Measurements from ENCODE around the gene LDOC1. TPM values are rescaled to one million over a fixed set of nuclear protein-coding genes. Genes with fewer than 3 reads are reported as not detected.

Gene LDOC1
- total RNA-seq, 4 donors from 2014 or later = 1.4 to 37.0 (median 1.6) TPM; not detected in 1

GRCh38 chrX:141142946-141143345 is 34.0 kb downstream of the LDOC1 start:
- no peak overlapping the region for H3K4me3 ChIP-seq
- in situ Hi-C loops (cut with MboI; ENCODE audit: low pct_ligation_motif_present in 1 of 4, low pct_unique_long_range_greater_than_20kb in 1 of 4, low sequenced_read_pairs in 3 of 4) (no loop called here), intact Hi-C loops (cut with DNase I; ENCODE audit: low total_unique reads) (no loop called here)
- H3K36me3 ChIP-seq = no peaks in the 10 kb centered on the region
- H3K9me3 ChIP-seq = no peaks in the 10 kb centered on the region
- H3K27ac ChIP-seq = no peak overlapping the region
- no peaks in the 10 kb centered on the region for H3K27me3 ChIP-seq
- WGBS, 2 donors (ENCODE audit: low coverage in 1 of 2) = 52 to 79% methylated on average over 2 to 3 of the region's 3 CpGs
- TF ChIP-seq POLR2AphosphoS5 (IDR thresholded peaks at IDR 0.05) (no peak), CTCF (IDR thresholded peaks at IDR 0.05) (no peak), POLR2A (IDR thresholded peaks at IDR 0.05) (no peak), EP300 (IDR thresholded peaks at IDR 0.05; ENCODE audit: low read depth) (no peak)
- no peaks in the 10 kb centered on the region for H3K4me1 ChIP-seq
- no peak for DNase-seq

- intact Hi-C loops (cut with DNase I; ENCODE audit: low total_unique reads) (no loop called here), in situ Hi-C loops (cut with MboI; ENCODE audit: low pct_ligation_motif_present in 1 of 4, low pct_unique_long_range_greater_than_20kb in 1 of 4, low sequenced_read_pairs in 3 of 4) (no loop called here)
- DNase-seq = no peak
- H3K4me3 ChIP-seq = no peak overlapping the region
- 85 to 94% methylated on average over 3 to 8 of the region's 8 CpGs for WGBS, 2 donors (ENCODE audit: low coverage in 1 of 2)
- H3K27ac ChIP-seq = no peak overlapping the region
- no peaks in the 10 kb centered on the region for H3K27me3 ChIP-seq
- no peaks in the 10 kb centered on the region for H3K36me3 ChIP-seq
- TF ChIP-seq CTCF (IDR thresholded peaks at IDR 0.05) = no peak
- TF ChIP-seq POLR2AphosphoS5 (IDR thresholded peaks at IDR 0.05) = no peak
- TF ChIP-seq POLR2A (IDR thresholded peaks at IDR 0.05) = no peak
- no peak for TF ChIP-seq EP300 (IDR thresholded peaks at IDR 0.05; ENCODE audit: low read depth)
- H3K9me3 ChIP-seq = no peaks in the 10 kb centered on the region
- H3K4me1 ChIP-seq = no peaks in the 10 kb centered on the region
Measured at GRCh38 chrX:141133272-141133671, 43.7 kb downstream of the LDOC1 start.

- intact Hi-C loops (cut with DNase I; ENCODE audit: low total_unique reads) = no loop called here
Measured at GRCh38 chrX:141127146-141127545, 49.8 kb downstream of the LDOC1 start.

More at GRCh38 chrX:141127146-141127545, 49.8 kb downstream of the LDOC1 start:
- Histone ChIP-seq H3K9me3 (no peaks in the 10 kb centered on the region), H3K4me1 (no peaks in the 10 kb centered on the region), H3K4me3 (no peak overlapping the region), H3K27me3 (no peaks in the 10 kb centered on the region), H3K27ac (no peak overlapping the region), H3K36me3 (no peaks in the 10 kb centered on the region)
- DNase-seq = no peak
- in situ Hi-C loops (cut with MboI; ENCODE audit: low pct_ligation_motif_present in 1 of 4, low pct_unique_long_range_greater_than_20kb in 1 of 4, low sequenced_read_pairs in 3 of 4) = no loop called here
- TF ChIP-seq POLR2AphosphoS5 (IDR thresholded peaks at IDR 0.05) = no peak
- no peak for TF ChIP-seq POLR2A (IDR thresholded peaks at IDR 0.05)
- no peak for TF ChIP-seq EP300 (IDR thresholded peaks at IDR 0.05; ENCODE audit: low read depth)
- no peak for TF ChIP-seq CTCF (IDR thresholded peaks at IDR 0.05)
- WGBS, 2 donors (ENCODE audit: low coverage in 1 of 2) = 74% methylated on average over 2 of the region's 2 CpGs; no CpG with 5 or more reads in 1 of the 2 donors

Other genes starting within 250 kb of the LDOC1 start
- not detected for gene SPANXB1, start 174.5 kb downstream of the LDOC1 start, total RNA-seq
- not detected for gene SPANXC, start 65.4 kb upstream of the LDOC1 start, total RNA-seq

Measured in transverse colon (tissue), 4 donors.